HG02571 (cell line): ENCODE data around the gene RNF214.
A peak's percentile ranks its signal among the peaks of the same experiment; 100 is the strongest.
"Not testable (repeated sequence)": the region's sequence is repeated elsewhere in the genome, so short reads cannot be mapped to it uniquely, and the experiment has no call there.

Experiments used
- ATAC-seq: cut with Tn5 transposase; IDR thresholded peaks from one replicate; pipeline ENCODE4 v1.9.1; 2021; ENCODE audit warnings: mild to moderate bottlenecking, moderate library complexity; ENCODE audit not compliant: unreplicated experiment

RNF214 gene

GRCh38 chr11:117309310-117309709 lies 76.8 kb downstream of the RNF214 start:
- no peak for ATAC-seq

- ATAC-seq: no peak
These were observed 80.6 kb downstream of the RNF214 start for GRCh38 chr11:117313091-117313490.

- no peak for ATAC-seq
These were observed 81.6 kb downstream of the RNF214 start for GRCh38 chr11:117313828-117314768.

GRCh38 chr11:117314840-117315239 lies 82.4 kb downstream of the RNF214 start:
- no peak for ATAC-seq

GRCh38 chr11:117315285-117316196 lies 83.1 kb downstream of the RNF214 start:
- no peak for ATAC-seq

GRCh38 chr11:117316197-117316961 lies 83.9 kb downstream of the RNF214 start, which contains the start of gene BACE1:
TSS of gene BACE1 (minus strand) at chr11:117316256. CDS start at chr11:117315795, 461 bp downstream.
- ATAC-seq: no peak

- ATAC-seq: no peak
These were observed 86.3 kb downstream of the RNF214 start for GRCh38 chr11:117318738-117319137.

- ATAC-seq: no peak
These were observed 86.9 kb downstream of the RNF214 start for GRCh38 chr11:117319214-117319840.

GRCh38 chr11:117327255-117327566 lies 94.7 kb downstream of the RNF214 start:
- not testable (repeated sequence) for ATAC-seq

- ATAC-seq: peak; percentile 95
These were observed 95.3 kb downstream of the RNF214 start, which contains the start of gene CEP164 for GRCh38 chr11:117327567-117328374. TSS of gene CEP164 (plus strand) at chr11:117327854. CDS start at chr11:117338587, 10,733 bp downstream.

- no peak for ATAC-seq
These were observed 96.0 kb downstream of the RNF214 start for GRCh38 chr11:117328375-117329010.

- no peak for ATAC-seq
These were observed 100.4 kb downstream of the RNF214 start for GRCh38 chr11:117332843-117333242.

- no peak for ATAC-seq
These were observed 101.4 kb downstream of the RNF214 start for GRCh38 chr11:117333917-117334316.

GRCh38 chr11:117334896-117335295 lies 102.4 kb downstream of the RNF214 start:
- no peak for ATAC-seq

GRCh38 chr11:117335399-117335798 lies 102.9 kb downstream of the RNF214 start:
- ATAC-seq: no peak
